Stimulated activated CD4-positive, alpha-beta T cell treated with anti-CD3 and anti-CD28 coated beads, TNF-alpha, amount 100 ng/mL, for 4 hours (primary cell): ENCODE results near the gene OPN4.

Experiments used
- DNase-seq, 3 experiments: peaks; one replicate each; pipeline ENCODE4 v3.0.0-alpha.2; 2020; ENCODE audit warnings: low read depth in 3 of 3

Gene OPN4

GRCh38 chr10:86647773-86648703 is 6.3 kb upstream of the OPN4 start:
- no peak for DNase-seq

- no peak for DNase-seq
Measured at GRCh38 chr10:86648704-86649427, 5.5 kb upstream of the OPN4 start.

GRCh38 chr10:86649471-86650150 is 4.7 kb upstream of the OPN4 start:
- DNase-seq: no peak

- DNase-seq: no peak
Measured at GRCh38 chr10:86650151-86650550, 4.2 kb upstream of the OPN4 start.

GRCh38 chr10:86651021-86651471 is 3.3 kb upstream of the OPN4 start:
- DNase-seq: no peak

GRCh38 chr10:86651631-86652331 is 2.6 kb upstream of the OPN4 start:
- no peak for DNase-seq

GRCh38 chr10:86652361-86653202 is 1.8 kb upstream of the OPN4 start:
- DNase-seq: no peak

- DNase-seq: no peak
Measured at GRCh38 chr10:86653379-86653778, 968 bp upstream of the OPN4 start.

GRCh38 chr10:86653987-86654386 is 360 bp upstream of the OPN4 start:
- DNase-seq: no peak

GRCh38 chr10:86655173-86655540 is 810 bp downstream of the OPN4 start:
- DNase-seq: no peak

- DNase-seq: no peak
Measured at GRCh38 chr10:86655596-86655995, 1.2 kb downstream of the OPN4 start.

GRCh38 chr10:86657011-86657395 is 2.7 kb downstream of the OPN4 start:
- no peak for DNase-seq

GRCh38 chr10:86657396-86658011 is 3.2 kb downstream of the OPN4 start:
- DNase-seq: no peak

GRCh38 chr10:86658261-86658741 is 4.0 kb downstream of the OPN4 start:
- no peak for DNase-seq

- no peak for DNase-seq
Measured at GRCh38 chr10:86658751-86659150, 4.4 kb downstream of the OPN4 start.

- DNase-seq: no peak
Measured at GRCh38 chr10:86659161-86659691, 4.9 kb downstream of the OPN4 start.

GRCh38 chr10:86659721-86660453 is 5.5 kb downstream of the OPN4 start:
- DNase-seq: no peak

- no peak for DNase-seq
Measured at GRCh38 chr10:86661161-86662025, 7.0 kb downstream of the OPN4 start.
